Heart left ventricle (tissue), 16 donors: ENCODE results near the gene ETV6. TPM values are rescaled to one million over a fixed set of nuclear protein-coding genes. Genes with fewer than 3 reads are reported as not detected.
A peak's percentile ranks its signal among the peaks of the same experiment; 100 is the strongest.

ENCODE experiments used
- ATAC-seq, 4 donors: fragments of 200-7000 bp; cut with Tn5 transposase; one replicate each; pipeline ENCODE4 v1.9.1; 2020 to 2022; ENCODE audit warnings: moderate library complexity in 4 of 4, mild to moderate bottlenecking in 3 of 4, moderate number of reproducible peaks in 1 of 4
- DNase-seq, 5 donors: peaks; one replicate each; pipeline ENCODE4 v3.0.0-alpha.2; 2020
- H3K27ac ChIP-seq, 12 donors: fragments of 200-600 bp; sonication (generic) in 4 of 12; one replicate each; pipeline versions ENCODE4 v1.5.0 to v1.8.0; 2016 to 2022; ENCODE audit warnings: mild to moderate bottlenecking in 2 of 12
- H3K27me3 ChIP-seq, 9 donors: fragments of 200-600 bp; sonication (generic) in 2 of 9; one replicate each; pipeline versions ENCODE4 v1.5.1 to v1.8.0; 2016 to 2022; ENCODE audit warnings: mild to moderate bottlenecking in 3 of 9
- H3K36me3 ChIP-seq, 9 donors: fragments of 200-600 bp; sonication (generic) in 2 of 9; one replicate each; pipeline versions ENCODE4 v1.5.0 to v1.8.0; 2018 to 2022; ENCODE audit warnings: mild to moderate bottlenecking in 2 of 9
- H3K4me1 ChIP-seq, 12 donors: fragments of 200-600 bp; sonication (generic) in 4 of 12; one replicate each; pipeline versions ENCODE4 v1.5.0 to v1.8.0; 2016 to 2022; ENCODE audit warnings: mild to moderate bottlenecking in 3 of 12
- H3K4me3 ChIP-seq, 12 donors: fragments of 200-600 bp; sonication (generic) in 4 of 12; one replicate each; pipeline versions ENCODE4 v1.5.0 to v1.8.0; 2017 to 2022; ENCODE audit warnings: mild to moderate bottlenecking in 9 of 12, moderate library complexity in 4 of 12
- H3K9me3 ChIP-seq, 12 donors: fragments of 200-600 bp; sonication (generic) in 4 of 12; one replicate each; pipeline versions ENCODE4 v1.5.0 to v1.8.0; 2016 to 2022; ENCODE audit warnings: mild to moderate bottlenecking in 1 of 12
- CTCF ChIP-seq, 12 donors: fragments of 200-600 bp; sonication (generic) in 4 of 12; IDR thresholded peaks; one replicate each; pipeline versions ENCODE4 v1.5.0 to v1.8.0; 2018 to 2022; ENCODE audit warnings: antibody characterized with exemption in 12 of 12, mild to moderate bottlenecking in 5 of 12
- POLR2A ChIP-seq, 2 donors: fragments of 450-650 bp; IDR thresholded peaks; one replicate each; pipeline ENCODE4 v1.6.1; 2017; ENCODE audit warnings: antibody characterized with exemption in 2 of 2, mild to moderate bottlenecking in 2 of 2, moderate library complexity in 2 of 2
- WGBS, 4 donors: extraction: QIAGEN DNeasy Blood & Tissue Kit in 2 of 4; methylation state at CpG; one replicate each; pipeline versions ENCODE4 v1.1.5 to v1.1.7; 2013 to 2018; 5-methylcytosine and 5-hydroxymethylcytosine counted together
- intact Hi-C, 10 donors: fragments of 100-400 bp; cut with DNase I; formaldehyde crosslinking; loops; one replicate each; pipeline versions ENCODE4 v1.11.1 to v1.14.2; 2022
- polyA plus RNA-seq, 2 donors: library from polyadenylated mRNA; stranded (reverse); fragments of 200-250 nt; gene quantifications; one replicate each; pipeline ENCODE4 v1.2.3, GENCODE V29; 2013
- total RNA-seq, 9 donors: library from RNA; depleted of rRNA in 2 of 9; stranded (reverse); fragments of >200 nt in 2 of 9; fragmentation: NEBNext Ultra II Directional in 3 of 9; extraction: Animal tissue kit (Norgen Biotek cat#: 25700) in 3 of 9; gene quantifications; one replicate each; pipeline versions ENCODE4 v1.1.0 to v1.2.4, GENCODE V29; 2016 to 2023
- donor health status: ischemic (EF 13 %, LVEDD 7.1; RV severe dilation, severe dysfunction).
- donor health status: healthy with polysubstance abuse.
- donor health status: DM: no; HTN: yes; CAD: no.
- donor health status: DM: no; HTN: no; CAD: no.
- donor health status: ischemic (EF 25% LVEDD 6.9; RV normal size, moderate dysfunction).
- donor health status: ischemic (EF 25% LVEDD 5.7; RV mildly dilated, moderate dysfunction).
- donor health status: healthy.
- donor health status: DM: yes; HTN: yes; CAD: no.
- donor health status: ischemic (EF 35%, LVEDD 5.7; RV mildly dilated, moderate dysfunction).
- donor health status: nonischemic (EF 11% LVEDD 7.7; RV severe dilation, severe dysfunction).
- donor health status: DM: yes; HTN: yes; CAD: no.
- donor health status: PGD.
- donor health status: ischemic (EF 29% LVEDD 5.4; RV normal size, mild dysfunction).
- donor health status: nonischemic (EF 23%, LVEDD 6.1; RV moderate dilation, normal function).

The ETV6 gene
- total and polyA plus RNA-seq, 11 donors, result 3.9 to 37.3 (median 12.4) TPM

GRCh38 chr12:11830307-11830801 is 180.9 kb downstream of the ETV6 start:
- no peak for DNase-seq
- H3K4me3 ChIP-seq, result no peak overlapping the region
- WGBS, 4 donors, result 45 to 58% (median 52%) methylated on average over 5 of the region's 5 CpGs
- H3K27ac ChIP-seq, result peak overlapping the region; percentile 10 to 96 (median 60)
- intact Hi-C loops, result no loop called here
- H3K27me3 ChIP-seq, result no peaks in the 10 kb centered on the region
- H3K36me3 ChIP-seq, result peaks cover 0 to 14% (median 0%) of the 10 kb centered on the region in 9 donors
- ATAC-seq, result peak; percentile 51 to 80 (median 66)
- peaks cover 0 to 96% (median 64%) of the 10 kb centered on the region in 12 donors for H3K4me1 ChIP-seq
- no peaks in the 10 kb centered on the region for H3K9me3 ChIP-seq
- no peak for TF ChIP-seq POLR2A (IDR thresholded peaks at IDR 0.05)
- no peak for TF ChIP-seq CTCF (IDR thresholded peaks at IDR 0.05)

- no peaks in the 10 kb centered on the region for H3K9me3 ChIP-seq
- peaks cover 0 to 100% (median 70%) of the 10 kb centered on the region in 12 donors for H3K4me1 ChIP-seq
- 51 to 63% (median 60%) methylated on average over 4 of the region's 4 CpGs for WGBS, 4 donors
- intact Hi-C loops, result no loop called here
- peak overlapping the region in 4 of 12 donors; percentile 12 to 96 (median 26) for H3K27ac ChIP-seq
- TF ChIP-seq POLR2A (IDR thresholded peaks at IDR 0.05), result no peak
- DNase-seq, result no peak
- no peak for ATAC-seq
- H3K4me3 ChIP-seq, result no peak overlapping the region
- no peaks in the 10 kb centered on the region for H3K27me3 ChIP-seq
- H3K36me3 ChIP-seq, result peaks cover 0 to 5% (median 0%) of the 10 kb centered on the region in 9 donors
These were observed 182.6 kb downstream of the ETV6 start for GRCh38 chr12:11832093-11832492.

- Histone ChIP-seq H3K27me3 (no peaks in the 10 kb centered on the region), H3K4me1 (peaks cover 2 to 100% (median 70%) of the 10 kb centered on the region in 12 donors), H3K36me3 (peaks cover 0 to 5% (median 0%) of the 10 kb centered on the region in 9 donors), H3K4me3 (no peak overlapping the region), H3K9me3 (no peaks in the 10 kb centered on the region), H3K27ac (peak overlapping the region in 1 of 12 donors; percentile 96)
- intact Hi-C loops, result no loop called here
- no peak for ATAC-seq
- WGBS, 4 donors, result 80 to 81% (median 81%) methylated on average over 4 of the region's 4 CpGs
- no peak for DNase-seq
- no peak for TF ChIP-seq CTCF (IDR thresholded peaks at IDR 0.05)
- TF ChIP-seq POLR2A (IDR thresholded peaks at IDR 0.05), result no peak
These were observed 183.9 kb downstream of the ETV6 start for GRCh38 chr12:11833174-11833895.

GRCh38 chr12:11834104-11834812 is 184.8 kb downstream of the ETV6 start:
- H3K36me3 ChIP-seq, result peaks cover 0 to 1% (median 0%) of the 10 kb centered on the region in 9 donors
- no peaks in the 10 kb centered on the region for H3K27me3 ChIP-seq
- intact Hi-C loops, result no loop called here
- ATAC-seq (no peak), DNase-seq (no peak)
- no peaks in the 10 kb centered on the region for H3K9me3 ChIP-seq
- peaks cover 5 to 100% (median 77%) of the 10 kb centered on the region in 12 donors for H3K4me1 ChIP-seq
- TF ChIP-seq POLR2A (IDR thresholded peaks at IDR 0.05), result no peak
- TF ChIP-seq CTCF (IDR thresholded peaks at IDR 0.05), result no peak
- peak overlapping the region in 3 of 12 donors; percentile 3 to 96 (median 8) for H3K27ac ChIP-seq
- 58 to 66% (median 61%) methylated on average over 4 of the region's 4 CpGs for WGBS, 4 donors
- no peak overlapping the region for H3K4me3 ChIP-seq
